ENCODE measurements around the gene KAT8. TPM values are rescaled to one million over a fixed set of nuclear protein-coding genes. Genes with fewer than 3 reads are reported as not detected.
"Not testable (repeated sequence)": the region's sequence is repeated elsewhere in the genome, so short reads cannot be mapped to it uniquely, and the experiment has no call there.

KAT8 gene
- total RNA-seq, 1 donor from 2014 or later, result 56.9 TPM

- H3K9me3 Mint-ChIP-seq, result no peaks in the 10 kb centered on the region
- intact Hi-C loops (cut with micrococcal nuclease), result no loop called here
- H3K27ac Mint-ChIP-seq, result peak within 1 kb of the TSS; percentile 60
- no peak for DNase-seq
- H3K36me3 Mint-ChIP-seq (ENCODE audit: low read depth), result peaks cover 19% of the 10 kb centered on the region
- H3K4me1 Mint-ChIP-seq, result peaks cover 10% of the 10 kb centered on the region
- no peak within 1 kb of the TSS for H3K4me3 Mint-ChIP-seq
- no peaks in the 10 kb centered on the region for H3K27me3 Mint-ChIP-seq
Measured at GRCh38 chr16:31088459-31089183, 28.8 kb upstream of the KAT8 start, which contains the start of gene PRSS53. TSS of gene PRSS53 (minus strand) at chr16:31088943. CDS start at chr16:31088809, 134 bp downstream.

GRCh38 chr16:31089199-31089598 lies 28.3 kb upstream of the KAT8 start:
- DNase-seq, result no peak
- H3K27ac Mint-ChIP-seq, result no peak overlapping the region
- H3K9me3 Mint-ChIP-seq, result no peaks in the 10 kb centered on the region
- H3K36me3 Mint-ChIP-seq (ENCODE audit: low read depth), result peaks cover 22% of the 10 kb centered on the region
- peaks cover 15% of the 10 kb centered on the region for H3K4me1 Mint-ChIP-seq
- intact Hi-C loops (cut with micrococcal nuclease), result no loop called here
- no peaks in the 10 kb centered on the region for H3K27me3 Mint-ChIP-seq
- no peak overlapping the region for H3K4me3 Mint-ChIP-seq

- Mint-ChIP-seq H3K27me3 (no peaks in the 10 kb centered on the region), H3K27ac (peak overlapping the region; percentile 51), H3K36me3 (ENCODE audit: low read depth) (peaks cover 25% of the 10 kb centered on the region), H3K4me1 (peaks cover 20% of the 10 kb centered on the region), H3K9me3 (no peaks in the 10 kb centered on the region), H3K4me3 (no peak overlapping the region)
- intact Hi-C loops (cut with micrococcal nuclease), result no loop called here
- no peak for DNase-seq
Measured at GRCh38 chr16:31090540-31090939, 26.9 kb upstream of the KAT8 start.

GRCh38 chr16:31092330-31092729 lies 25.1 kb upstream of the KAT8 start:
- peak overlapping the region; percentile 47 for H3K4me3 Mint-ChIP-seq
- H3K9me3 Mint-ChIP-seq, result no peaks in the 10 kb centered on the region
- H3K27me3 Mint-ChIP-seq, result no peaks in the 10 kb centered on the region
- intact Hi-C loops (cut with micrococcal nuclease), result no loop called here
- H3K4me1 Mint-ChIP-seq, result peaks cover 23% of the 10 kb centered on the region
- H3K36me3 Mint-ChIP-seq (ENCODE audit: low read depth), result peaks cover 19% of the 10 kb centered on the region
- no peak for DNase-seq
- no peak overlapping the region for H3K27ac Mint-ChIP-seq

GRCh38 chr16:31093132-31093703 lies 24.2 kb upstream of the KAT8 start:
- Mint-ChIP-seq H3K4me1 (peaks cover 23% of the 10 kb centered on the region), H3K4me3 (peak overlapping the region; percentile 95), H3K36me3 (ENCODE audit: low read depth) (peaks cover 17% of the 10 kb centered on the region), H3K27ac (no peak overlapping the region), H3K27me3 (no peaks in the 10 kb centered on the region), H3K9me3 (no peaks in the 10 kb centered on the region)
- no peak for DNase-seq
- intact Hi-C loops (cut with micrococcal nuclease), result no loop called here

- Mint-ChIP-seq H3K36me3 (ENCODE audit: low read depth) (peaks cover 17% of the 10 kb centered on the region), H3K4me3 (peak overlapping the region; percentile 95), H3K9me3 (no peaks in the 10 kb centered on the region), H3K27ac (peak overlapping the region; percentile 94), H3K27me3 (no peaks in the 10 kb centered on the region), H3K4me1 (peaks cover 23% of the 10 kb centered on the region)
- peak; percentile 65 for DNase-seq
- intact Hi-C loops (cut with micrococcal nuclease), result loop anchor here (1.0 to 2.0 kb wide), 5 partner anchors 15 to 171 kb away; partner anchors contain the start of genes BCKDK, FBXL19, FUS and STX4
Measured at GRCh38 chr16:31094088-31094423, 23.4 kb upstream of the KAT8 start.

GRCh38 chr16:31094424-31095120 lies 22.9 kb upstream of the KAT8 start, which contains the start of gene VKORC1:
TSS of gene VKORC1 (minus strand) at chr16:31094797. CDS start at chr16:31094729, 68 bp downstream.
- H3K9me3 Mint-ChIP-seq, result no peaks in the 10 kb centered on the region
- peak within 1 kb of the TSS; percentile 95 for H3K4me3 Mint-ChIP-seq
- peak; percentile 96 for DNase-seq
- peaks cover 17% of the 10 kb centered on the region for H3K36me3 Mint-ChIP-seq (ENCODE audit: low read depth)
- H3K27ac Mint-ChIP-seq, result peak within 1 kb of the TSS; percentile 94
- H3K4me1 Mint-ChIP-seq, result peaks cover 23% of the 10 kb centered on the region
- no peaks in the 10 kb centered on the region for H3K27me3 Mint-ChIP-seq
- intact Hi-C loops (cut with micrococcal nuclease), result loop anchor here (1.0 to 2.0 kb wide), 6 partner anchors 14 to 171 kb away; partner anchors contain the start of genes BCKDK, FBXL19, FUS and STX4

GRCh38 chr16:31099860-31100638 lies 17.4 kb upstream of the KAT8 start:
- intact Hi-C loops (cut with micrococcal nuclease), result loop anchor here (10.0 kb wide), 1 partner anchor 355 kb away; the partner anchor contains the start of gene ARMC5
- H3K27me3 Mint-ChIP-seq, result no peaks in the 10 kb centered on the region
- no peak for DNase-seq
- no peak overlapping the region for H3K27ac Mint-ChIP-seq
- no peaks in the 10 kb centered on the region for H3K9me3 Mint-ChIP-seq
- H3K4me3 Mint-ChIP-seq, result no peak overlapping the region
- no peaks in the 10 kb centered on the region for H3K36me3 Mint-ChIP-seq (ENCODE audit: low read depth)
- peaks cover 8% of the 10 kb centered on the region for H3K4me1 Mint-ChIP-seq

- intact Hi-C loops (cut with micrococcal nuclease), result loop anchor here (10.0 kb wide), 1 partner anchor 354 kb away; the partner anchor contains the start of gene ARMC5
- not testable (repeated sequence) for H3K9me3 Mint-ChIP-seq; DNase-seq; H3K27me3 Mint-ChIP-seq; H3K4me1 Mint-ChIP-seq; H3K27ac Mint-ChIP-seq; H3K4me3 Mint-ChIP-seq; H3K36me3 Mint-ChIP-seq (ENCODE audit: low read depth)
Measured at GRCh38 chr16:31100876-31101641, 16.4 kb upstream of the KAT8 start.

GRCh38 chr16:31105677-31106213 lies 11.7 kb upstream of the KAT8 start:
- intact Hi-C loops (cut with micrococcal nuclease), result loop anchor here (5.0 to 10.0 kb wide), 3 partner anchors 33 to 349 kb away; partner anchors contain the start of genes ARMC5, ZNF646 and ZNF668
- peak; percentile 95 for DNase-seq
- Mint-ChIP-seq H3K9me3 (no peaks in the 10 kb centered on the region), H3K27ac (peak overlapping the region; percentile 72), H3K36me3 (ENCODE audit: low read depth) (peaks cover 13% of the 10 kb centered on the region), H3K27me3 (no peaks in the 10 kb centered on the region), H3K4me3 (peak overlapping the region; percentile 51), H3K4me1 (peaks cover 20% of the 10 kb centered on the region)

GRCh38 chr16:31106509-31107464 lies 10.7 kb upstream of the KAT8 start:
- no peak for DNase-seq
- H3K4me3 Mint-ChIP-seq, result peak overlapping the region; percentile 92
- H3K27me3 Mint-ChIP-seq, result no peaks in the 10 kb centered on the region
- peak overlapping the region; percentile 95 for H3K27ac Mint-ChIP-seq
- no peaks in the 10 kb centered on the region for H3K9me3 Mint-ChIP-seq
- peaks cover 22% of the 10 kb centered on the region for H3K36me3 Mint-ChIP-seq (ENCODE audit: low read depth)
- intact Hi-C loops (cut with micrococcal nuclease), result loop anchor here (5.0 to 10.0 kb wide), 3 partner anchors 34 to 348 kb away; partner anchors contain the start of genes ARMC5, ZNF646 and ZNF668
- peaks cover 20% of the 10 kb centered on the region for H3K4me1 Mint-ChIP-seq

Measured in activated CD4-positive, alpha-beta T cell treated with anti-CD3 and anti-CD28 coated beads, Interleukin-2, amount 10 ng/mL, durations not matched to agents 24 days and 14 days (primary cell).